SHP77 treated with DMSO at 0.1 percent for 48 hours (cell line): ENCODE results near the gene APIP.
"Not testable (repeated sequence)": the region's sequence is repeated elsewhere in the genome, so short reads cannot be mapped to it uniquely, and the experiment has no call there.

Experiments
- DNase-seq: peaks from one replicate; lab custom pipeline; 2025; lab: John Stamatoyannopoulos, UW

APIP gene

DNA sequence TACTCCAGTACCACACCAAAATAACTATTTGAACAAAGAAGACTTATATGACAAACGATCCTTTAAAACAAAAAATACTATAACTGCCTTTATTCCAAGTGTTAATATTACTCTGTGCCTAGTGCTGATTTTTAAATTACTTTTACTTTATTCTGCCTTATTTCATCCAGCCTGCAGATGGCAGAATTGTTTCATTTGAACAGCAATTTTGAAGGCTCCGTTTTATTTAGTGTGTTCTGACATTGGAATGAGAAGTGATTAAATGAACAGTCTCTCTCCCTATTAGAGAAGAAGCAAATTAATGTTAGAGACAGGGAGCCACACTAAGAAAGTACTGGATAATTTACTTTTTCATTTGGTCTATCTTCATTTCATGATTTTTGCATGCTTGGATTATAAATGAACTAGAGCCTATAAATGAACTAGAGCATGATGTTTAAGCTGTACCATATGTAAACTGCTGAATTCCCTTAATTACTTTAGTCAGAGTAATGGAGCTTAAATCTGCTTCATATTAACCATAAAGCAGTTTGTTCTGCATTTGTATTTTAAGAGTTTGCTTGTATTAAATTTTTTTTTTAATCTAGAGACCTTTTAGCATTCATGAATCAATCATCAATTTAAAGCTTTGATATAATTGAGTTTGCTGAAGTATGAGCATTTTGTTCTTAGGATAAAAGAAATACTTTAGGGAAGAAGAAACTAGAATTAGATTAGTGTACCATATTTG is 10.1 kb upstream of the APIP start:
- peak; percentile 27 for DNase-seq

DNA sequence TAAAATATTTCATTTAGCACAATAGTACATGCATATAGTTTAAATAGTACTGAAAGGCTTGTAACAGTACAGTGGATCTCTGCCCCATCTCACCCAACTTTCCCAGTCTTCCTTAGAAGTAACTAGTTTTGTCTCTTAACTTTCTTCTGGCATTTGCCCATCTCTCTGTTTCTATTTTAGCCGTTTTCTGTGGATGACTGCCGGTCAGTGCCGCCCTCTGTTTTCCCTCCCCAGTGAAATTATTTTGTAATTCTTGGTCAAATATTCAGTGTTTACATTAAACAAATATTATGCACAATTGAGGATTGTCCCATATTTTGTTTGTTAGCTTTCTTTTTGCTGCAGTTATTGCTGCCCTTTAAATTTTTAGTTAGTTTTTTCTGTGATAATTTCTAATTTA is 8.5 kb upstream of the APIP start:
- no peak for DNase-seq

DNA sequence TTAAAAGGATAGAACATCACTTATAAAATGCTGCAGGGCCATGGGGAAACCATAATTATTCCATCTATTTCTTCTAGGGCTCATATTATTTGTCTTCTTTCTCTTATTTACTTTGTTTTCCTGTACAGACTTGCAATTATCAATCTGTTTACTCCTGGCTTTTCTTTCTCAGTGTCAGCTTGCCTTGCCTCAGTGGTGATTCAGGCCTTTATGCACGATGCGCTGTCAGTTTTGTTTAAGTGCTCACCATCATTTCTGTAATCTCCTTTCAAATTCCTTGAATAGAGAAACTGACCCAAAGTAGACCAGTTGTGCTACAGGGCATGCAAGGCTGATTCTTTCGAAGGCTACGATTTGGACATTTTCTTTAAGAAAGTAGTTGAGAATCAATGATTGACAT is 5.0 kb upstream of the APIP start:
- no peak for DNase-seq

DNA sequence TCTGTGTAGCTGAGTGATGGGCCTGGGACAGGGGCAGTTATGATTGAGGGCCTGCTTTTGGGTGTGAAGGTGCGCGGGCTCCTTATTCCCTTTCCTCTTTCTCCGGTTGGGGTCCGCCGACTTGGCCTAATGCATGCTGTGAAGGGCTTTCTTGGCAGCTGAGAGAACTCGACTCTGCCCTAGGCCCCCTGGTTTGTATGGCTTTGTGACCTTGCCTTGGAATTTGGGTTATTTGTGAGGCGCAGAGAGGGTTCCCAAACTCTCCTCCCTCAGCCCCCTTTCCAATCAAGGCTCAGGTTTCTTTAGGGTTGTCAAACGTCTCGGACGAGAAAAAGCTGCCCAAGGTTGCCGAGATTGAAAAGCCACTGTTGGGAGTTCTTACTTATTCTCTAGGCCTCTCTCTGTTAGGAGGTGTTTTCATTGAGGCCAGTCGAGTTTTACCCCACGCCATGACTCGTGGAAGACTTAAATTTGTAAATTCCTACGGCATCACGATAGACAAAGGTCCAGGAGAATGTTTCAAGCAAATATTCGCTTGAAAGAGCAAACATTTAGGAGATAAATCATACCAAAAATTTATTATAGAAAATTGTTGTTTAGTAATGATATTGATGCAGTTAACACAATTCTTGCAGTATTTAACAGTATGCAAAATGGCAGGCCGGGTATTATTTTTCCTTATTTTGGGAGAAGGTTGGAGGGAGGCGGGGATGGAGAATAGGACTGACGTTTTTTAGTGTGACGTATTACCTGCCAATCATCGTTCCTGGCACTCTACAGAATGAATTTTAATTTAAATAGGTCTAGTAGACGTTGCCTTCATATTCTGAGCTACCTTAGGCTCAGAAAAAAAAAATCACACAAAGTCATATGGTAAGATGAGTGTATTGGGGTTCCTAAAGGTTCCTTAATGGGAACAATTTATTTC is 928 bp upstream of the APIP start:
- no peak for DNase-seq

GRCh38 chr11:34915136-34916014 is 804 bp downstream of the APIP start:
- DNase-seq: no peak

DNA sequence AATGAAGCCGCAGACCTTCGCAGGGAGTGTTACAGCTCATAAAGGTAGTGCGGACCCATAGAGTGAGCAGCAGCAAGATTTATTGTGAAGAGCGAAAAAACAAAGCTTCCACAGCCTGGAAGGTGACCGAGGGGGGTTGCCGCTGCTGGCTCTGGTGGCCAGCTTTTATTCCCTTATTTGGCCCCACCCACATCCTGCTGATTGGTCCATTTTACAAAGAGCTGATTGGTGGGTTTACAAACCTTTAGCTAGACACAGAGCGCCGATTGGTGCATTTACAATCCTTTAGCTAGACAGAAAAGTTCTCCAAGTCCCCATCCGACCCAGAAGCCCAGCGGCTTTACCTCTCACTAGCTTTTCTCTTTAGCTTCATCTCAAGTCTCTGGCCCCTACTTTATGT is 2.6 kb downstream of the APIP start:
- DNase-seq: not testable (repeated sequence)

GRCh38 chr11:34911676-34912075 is 4.5 kb downstream of the APIP start:
- no peak for DNase-seq

DNA sequence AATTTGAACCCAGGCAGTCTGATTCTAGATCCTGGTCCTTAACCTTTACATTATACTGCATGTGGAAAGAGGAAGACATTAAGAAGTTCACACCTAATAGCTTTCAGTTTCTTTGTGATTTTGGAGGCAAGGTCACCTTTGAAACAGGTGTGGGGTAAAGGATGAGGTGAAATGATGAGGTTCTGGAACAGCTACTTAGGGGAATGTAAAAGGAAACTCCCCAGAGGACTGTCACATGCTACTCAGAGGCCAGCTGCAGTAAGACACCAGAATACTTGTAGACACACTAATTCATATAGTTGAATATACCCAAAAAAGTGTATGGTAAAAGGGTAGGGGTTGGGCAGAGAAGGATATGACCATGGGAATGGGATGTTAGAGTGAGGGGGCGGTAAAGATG is 5.4 kb downstream of the APIP start:
- DNase-seq: no peak

DNA sequence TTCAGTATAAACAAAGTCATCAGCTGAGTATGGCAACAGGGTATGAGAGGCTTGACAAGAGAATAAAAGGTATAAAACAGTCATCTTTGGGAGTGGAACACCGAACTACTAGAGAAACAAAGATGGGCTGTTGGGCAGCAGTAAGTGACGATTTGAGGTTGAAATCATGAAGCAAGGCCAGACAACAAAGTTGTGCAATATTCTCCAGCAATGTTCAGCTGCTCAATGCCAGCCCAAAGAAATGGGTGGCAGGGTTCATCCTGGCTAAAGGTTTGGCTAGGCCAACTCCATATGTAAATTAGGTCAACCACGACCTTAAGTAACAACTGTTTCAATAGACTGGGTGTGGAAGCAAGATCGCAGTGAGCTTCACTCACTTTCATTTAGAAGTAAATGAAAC is 6.2 kb downstream of the APIP start:
- DNase-seq: no peak

- DNase-seq: no peak
Measured at GRCh38 chr11:34909415-34909814, 6.8 kb downstream of the APIP start.

- no peak for DNase-seq
Measured at GRCh38 chr11:34907934-34908593, 8.1 kb downstream of the APIP start.

DNA sequence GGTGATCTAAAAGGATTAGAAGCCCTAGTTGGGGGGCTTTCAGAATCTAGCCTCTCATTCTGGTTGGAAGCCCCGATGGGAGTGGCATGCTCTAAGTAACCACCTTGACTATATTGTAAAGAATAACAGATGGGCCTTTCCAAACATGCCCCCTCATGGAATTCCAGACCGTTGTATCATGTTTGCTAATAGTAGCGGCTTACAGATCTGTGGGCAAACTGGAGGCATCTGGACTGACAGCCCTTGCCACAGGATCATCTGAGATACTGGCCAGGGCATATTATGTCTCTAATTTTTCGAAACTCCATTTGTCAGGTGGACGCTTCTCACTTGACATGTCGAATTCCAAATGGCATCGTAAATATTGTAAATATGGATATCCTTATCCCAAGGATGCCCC is 10.5 kb downstream of the APIP start:
- no peak for DNase-seq

DNA sequence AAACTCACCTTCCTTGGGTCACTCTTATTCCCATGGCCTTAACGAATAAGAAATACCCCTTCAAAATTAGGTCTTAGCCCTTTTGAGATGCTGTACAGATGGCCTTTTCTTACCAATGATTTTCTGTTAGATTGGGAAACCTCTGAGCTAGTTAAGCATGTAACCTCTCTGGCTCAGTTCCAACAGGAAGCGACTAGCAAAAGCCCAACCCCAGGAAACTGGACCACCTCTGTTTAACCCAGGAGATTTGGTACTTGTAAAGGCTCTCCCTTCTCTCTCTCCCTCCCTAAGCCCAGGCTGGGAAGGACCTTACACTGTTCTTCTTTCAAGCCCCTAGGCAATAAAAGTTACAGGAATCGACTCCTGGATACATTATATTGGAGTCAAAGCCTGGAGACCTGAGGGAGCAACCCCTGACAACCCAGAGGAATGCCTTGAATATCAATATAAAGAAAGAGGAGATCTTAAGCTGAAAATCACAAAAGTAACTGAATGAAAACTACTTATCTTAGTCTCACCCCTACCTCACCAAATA is 11.7 kb downstream of the APIP start:
- DNase-seq: no peak

DNA sequence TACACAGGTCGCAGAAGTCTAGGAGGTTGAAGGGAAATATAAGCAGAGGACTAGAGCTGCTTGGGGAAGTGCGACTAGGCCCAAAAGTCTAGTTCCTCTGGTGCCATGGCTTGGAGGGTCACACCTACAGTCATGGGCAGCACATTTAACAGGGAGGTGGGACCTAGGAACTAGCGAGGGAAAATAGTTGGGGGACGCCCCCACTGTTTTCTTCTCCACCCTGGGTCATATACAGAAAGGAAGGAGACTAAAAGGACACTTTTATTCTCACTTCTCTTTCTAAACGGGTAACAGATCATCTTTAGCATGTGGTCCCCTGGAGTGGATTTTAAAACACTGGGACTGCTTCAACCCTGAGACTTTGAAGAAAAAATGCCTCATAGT is 16.6 kb downstream of the APIP start:
- no peak for DNase-seq

DNA sequence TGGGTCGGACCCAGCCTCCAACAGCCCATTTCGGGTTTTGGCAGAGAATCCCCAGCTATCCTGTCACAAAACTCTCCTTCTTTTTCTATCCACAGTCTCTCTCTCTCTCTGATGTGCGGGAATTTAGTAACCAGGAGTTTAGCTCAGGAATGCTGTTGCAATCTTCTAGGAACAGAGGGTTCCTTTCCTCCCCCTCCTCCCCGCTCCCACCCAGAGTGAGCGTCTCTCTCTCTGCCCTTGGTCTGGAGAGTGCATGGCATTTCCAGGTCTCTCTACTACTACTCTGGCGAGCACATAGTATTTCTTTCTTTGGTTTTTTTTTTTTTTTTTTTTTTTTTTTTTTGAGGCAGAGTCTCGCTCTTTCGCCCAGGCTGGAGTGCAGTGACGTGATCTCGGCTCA is 17.7 kb downstream of the APIP start:
- DNase-seq: no peak

DNA sequence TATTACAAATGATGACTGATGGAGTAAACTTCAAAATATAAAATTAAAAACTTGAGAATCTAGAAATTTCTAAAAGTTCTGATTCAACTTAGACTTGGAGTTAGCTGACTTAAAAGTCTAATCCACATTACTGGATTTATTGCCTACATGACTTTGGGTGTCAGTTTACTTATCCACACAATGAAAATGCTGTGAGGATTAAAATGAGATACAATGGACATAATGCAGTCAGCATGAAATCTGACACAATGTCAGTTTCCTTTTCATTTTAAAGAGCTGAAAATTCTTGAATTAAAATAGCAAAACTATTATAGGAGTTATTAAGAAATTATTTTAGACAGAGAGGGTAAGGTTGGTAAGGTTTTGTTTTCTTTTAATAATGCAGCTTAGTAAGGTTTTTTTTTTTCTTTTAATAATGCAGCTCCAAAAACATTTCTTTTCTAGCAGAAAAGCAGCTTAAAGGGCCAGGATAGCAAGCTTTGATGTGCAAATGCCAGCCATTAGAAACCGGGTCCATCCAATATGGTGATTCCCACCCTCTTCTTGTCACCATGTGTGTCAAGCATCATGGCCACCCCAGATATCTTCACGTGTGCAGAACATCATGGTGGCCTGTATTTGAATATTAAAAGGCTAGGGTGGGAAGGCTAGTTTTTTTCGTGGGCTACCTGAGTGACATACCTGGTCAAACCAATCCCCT is 18.9 kb downstream of the APIP start:
- DNase-seq: no peak

- DNase-seq: not testable (repeated sequence)
Measured at GRCh38 chr11:34896191-34896590, 20.0 kb downstream of the APIP start.

DNA sequence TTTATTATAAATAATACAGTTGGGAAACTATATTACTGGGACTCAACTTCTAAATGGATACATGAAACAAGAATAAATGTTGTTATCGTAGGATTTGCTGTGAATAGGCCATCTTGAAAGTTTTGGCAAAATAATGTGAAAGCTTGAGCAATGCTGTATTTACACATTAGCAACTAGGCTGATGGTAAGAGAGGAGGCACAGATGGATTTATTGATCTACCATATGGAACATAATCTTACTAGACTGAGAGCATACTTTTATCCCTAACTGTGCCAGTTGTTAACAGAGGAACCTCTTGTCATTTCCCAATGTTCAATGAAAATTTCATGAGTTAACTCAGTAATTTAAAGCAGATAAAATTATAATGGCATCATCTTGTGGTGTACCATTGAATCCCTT is 22.8 kb downstream of the APIP start:
- DNase-seq: no peak

DNA sequence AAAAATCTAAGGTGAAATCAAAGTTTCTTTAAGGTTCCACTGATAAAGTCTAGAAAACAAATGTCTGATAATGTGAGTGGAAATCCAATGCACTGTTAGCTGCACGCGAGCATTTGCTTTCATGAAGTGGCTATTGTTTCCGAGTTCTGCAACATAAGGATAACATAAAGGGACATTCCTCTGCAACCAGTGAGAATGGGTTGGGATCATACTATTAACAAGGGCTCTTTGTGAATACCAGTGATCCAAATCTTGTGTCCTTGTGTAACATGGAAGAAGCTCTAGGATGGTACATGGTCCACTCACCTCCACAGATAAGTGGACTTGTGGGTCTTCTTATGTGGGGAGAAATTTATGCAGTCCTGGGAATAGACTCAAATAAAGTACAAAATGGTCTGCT is 24.6 kb downstream of the APIP start:
- DNase-seq: no peak

GRCh38 chr11:34890812-34891211 is 25.4 kb downstream of the APIP start:
- DNase-seq: peak; percentile 18

DNA sequence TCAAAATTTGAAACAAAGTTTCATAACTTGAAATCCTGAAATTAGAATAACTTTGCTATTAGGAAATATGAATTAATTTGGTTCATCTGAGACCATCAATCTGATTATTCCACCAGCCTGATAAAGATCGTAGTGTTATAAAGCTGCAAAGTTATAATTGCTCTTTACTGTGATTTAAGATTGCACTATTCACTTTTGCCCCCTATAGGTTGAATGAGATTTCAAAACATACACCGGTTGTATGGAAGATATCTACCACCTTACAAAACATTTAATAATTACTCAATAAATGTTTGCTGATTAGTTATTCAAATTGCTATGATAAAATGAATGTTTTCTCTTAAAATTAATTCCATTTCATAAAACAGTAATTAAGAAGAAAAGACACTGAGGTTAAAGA is 26.1 kb downstream of the APIP start:
- no peak for DNase-seq
